HepG2 (cell line): Measurements from ENCODE around the gene AMER3. TPM values are rescaled to one million over a fixed set of nuclear protein-coding genes. Genes with fewer than 3 reads are reported as not detected.
A peak's percentile ranks its signal among the peaks of the same experiment; 100 is the strongest.

ENCODE experiments used
- CBX5 ChIP-seq: sonication (generic); formaldehyde crosslinking; IDR thresholded peaks from 2 replicates; pipeline ENCODE4 v1.4.0; 2020; ENCODE audit warnings: missing genetic modification reagents, borderline replicate concordance
- IKZF5 ChIP-seq: IDR thresholded peaks from 2 replicates; pipeline ENCODE4 v1.6.1; 2018; ENCODE audit warnings: missing genetic modification reagents, mild to moderate bottlenecking, missing compliant biosample characterization
- KLF6 ChIP-seq: IDR thresholded peaks from 2 replicates; pipeline ENCODE4 v1.8.0; 2016; ENCODE audit warnings: missing biosample characterization, missing genetic modification reagents
- LBX2 ChIP-seq: sonication (generic); formaldehyde crosslinking; IDR thresholded peaks from 2 replicates; pipeline ENCODE4 v1.5.0; 2020; ENCODE audit warnings: missing genetic modification reagents, mild to moderate bottlenecking, borderline replicate concordance
- MAF1 ChIP-seq: sonication (generic); formaldehyde crosslinking; IDR thresholded peaks from 2 replicates; pipeline ENCODE4 v1.5.0; 2020; ENCODE audit warnings: missing genetic modification reagents, borderline replicate concordance
- MAZ ChIP-seq, 2 experiments: sonication (generic) in 1 of 2; formaldehyde crosslinking in 1 of 2; IDR thresholded peaks; 2 replicates each; pipeline versions ENCODE4 v1.5.0 to v1.6.1; 2012 to 2020; ENCODE audit warnings: low read depth in 2 of 2, mild to moderate bottlenecking in 2 of 2, borderline replicate concordance in 1 of 2, improper control_type of control experiment in 1 of 2, low read length in 1 of 2, missing genetic modification reagents in 1 of 2, moderate library complexity in 1 of 2
- RORA ChIP-seq: sonication (generic); formaldehyde crosslinking; IDR thresholded peaks from 2 replicates; pipeline ENCODE4 v1.5.0; 2020; ENCODE audit warnings: mild to moderate bottlenecking, missing genetic modification reagents, moderate library complexity
- SIN3A ChIP-seq: IDR thresholded peaks from 2 replicates; pipeline ENCODE4 v1.6.1; 2011; ENCODE audit warnings: low read depth, mild to moderate bottlenecking, control low read depth, low read length, borderline replicate concordance
- SOX6 ChIP-seq, 2 experiments: fragments of 450-650 bp in 1 of 2; sonication (generic) in 1 of 2; formaldehyde crosslinking in 1 of 2; IDR thresholded peaks; 2 replicates each; pipeline versions ENCODE4 v1.4.0 to v1.6.1; 2017 to 2020; ENCODE audit warnings: antibody characterized with exemption in 1 of 2, mild to moderate bottlenecking in 1 of 2, missing genetic modification reagents in 1 of 2
- SP140L ChIP-seq: sonication (generic); formaldehyde crosslinking; IDR thresholded peaks from 2 replicates; pipeline ENCODE4 v1.4.0; 2020; ENCODE audit warnings: missing genetic modification reagents, borderline replicate concordance
- ZFP90 ChIP-seq: sonication (generic); formaldehyde crosslinking; IDR thresholded peaks from 2 replicates; pipeline ENCODE4 v1.8.0; 2022; ENCODE audit warnings: missing genetic modification reagents, mild to moderate bottlenecking, inconsistent platforms, borderline replicate concordance
- ZNF276 ChIP-seq: sonication (generic); formaldehyde crosslinking; IDR thresholded peaks from 2 replicates; pipeline ENCODE4 v1.4.0; 2020; ENCODE audit warnings: mild to moderate bottlenecking, low read depth, missing genetic modification reagents
- ZNF512B ChIP-seq: sonication (generic); formaldehyde crosslinking; IDR thresholded peaks from 2 replicates; pipeline ENCODE4 v1.5.1; 2020; ENCODE audit warnings: missing genetic modification reagents, mild to moderate bottlenecking, borderline replicate concordance
- ZNF546 ChIP-seq: sonication (generic); formaldehyde crosslinking; conservative IDR thresholded peaks from 2 replicates; pipeline ENCODE4 v1.8.1; 2023; ENCODE audit warnings: mild to moderate bottlenecking, missing genetic modification reagents
- ZNF589 ChIP-seq: sonication (generic); formaldehyde crosslinking; conservative IDR thresholded peaks from 2 replicates; pipeline ENCODE4 v1.8.0; 2022; ENCODE audit warnings: mild to moderate bottlenecking, moderate library complexity, missing genetic modification reagents
- polyA plus RNA-seq, 8 experiments: library from polyadenylated mRNA; depleted of rRNA in 3 of 8; stranded (reverse) in 7 of 8; unstranded in 1 of 8; fragments of >200 nt; fragmentation: Illumina TruSeq in 4 of 8; extraction: Trizol in 4 of 8; gene quantifications; 2 replicates each; pipeline versions ENCODE4 v1.2.1 to v1.2.3, GENCODE V29; 2011 to 2016; ENCODE audit warnings: low read depth in 4 of 8, missing spikeins in 1 of 8, mixed read lengths in 1 of 8; ENCODE audit not compliant: insufficient read depth in 1 of 8
- total RNA-seq, 5 experiments: library from RNA; depleted of rRNA; stranded (reverse); fragments of >200 nt; fragmentation: Illumina TruSeq; extraction: Trizol; gene quantifications; 2 replicates each; pipeline ENCODE4 v1.2.3, GENCODE V29; 2016; ENCODE audit warnings: low read depth in 1 of 5

Gene AMER3
- total and polyA plus RNA-seq, 2 of the 13 experiments (the other 11 are each of a cell fraction or from before 2014, with no cell fraction given) = not detected

- TF ChIP-seq ZNF276 (CRISPR knock-in tag) (peak; percentile 89), MAF1 (CRISPR knock-in tag) (no peak; the same call in 1 of the 2 replicates), LBX2 (CRISPR knock-in tag) (peak; percentile 33; the same call in 1 of the 2 replicates), SIN3A (no peak), MAZ (IDR thresholded peaks at IDR 0.05; ENCODE audit: borderline replicate concordance, low read depth, low read length) (peak; percentile 81), MAZ (CRISPR knock-in tag; IDR thresholded peaks at IDR 0.05; ENCODE audit: low read depth) (peak; percentile 86), SOX6 (IDR thresholded peaks at IDR 0.05) (no peak), SOX6 (CRISPR knock-in tag; IDR thresholded peaks at IDR 0.05) (peak; percentile 55), KLF6 (CRISPR knock-in tag) (0 out of 2 replicates have a peak, but pooled peaks have one; percentile 29), SP140L (CRISPR knock-in tag) (no peak), ZNF512B (CRISPR knock-in tag) (no peak; the same call in 1 of the 2 replicates), ZNF546 (CRISPR knock-in tag) (peak; percentile 63; the same call in 1 of the 2 replicates), IKZF5 (0 out of 2 replicates have a peak, but pooled peaks have one; percentile 45), ZFP90 (CRISPR knock-in tag) (peak; percentile 74; the same call in 1 of the 2 replicates), RORA (no peak), ZNF589 (CRISPR knock-in tag) (peak; percentile 67; the same call in 1 of the 2 replicates), CBX5 (CRISPR knock-in tag) (no peak; the same call in 1 of the 2 replicates)
Observed at GRCh38 chr2:130797493-130798435, 42.4 kb downstream of the AMER3 start (continued).
